Activated T-cell treated with anti-CD3 and anti-CD28 coated beads, Interleukin-2, amount 50 U/mL, for 72 hours (primary cell): Measurements from ENCODE around the gene TTLL3. TPM values are rescaled to one million over a fixed set of nuclear protein-coding genes. Genes with fewer than 3 reads are reported as not detected.
A peak's percentile ranks its signal among the peaks of the same experiment; 100 is the strongest.
"Not testable (repeated sequence)": the region's sequence is repeated elsewhere in the genome, so short reads cannot be mapped to it uniquely, and the experiment has no call there.

Source experiments
- ATAC-seq, 2 donors: fragments of 150-1000 bp; cut with Tn5 transposase; replicated peaks in 1 of 2; 2 replicates each; pipeline ENCODE4 v1.10.0; 2021; ENCODE audit warnings: moderate library complexity in 2 of 2, mild to moderate bottlenecking in 1 of 2
- DNase-seq, 2 donors: peaks; one replicate each; pipeline ENCODE4 v3.0.0; 2021 to 2022; ENCODE audit warnings: mixed read lengths in 1 of 2
- H3K27ac Mint-ChIP-seq: one replicate; pipeline ENCODE4 v1.8.0; 2022; ENCODE audit warnings: mild to moderate bottlenecking, moderate library complexity, mixed read lengths
- H3K27me3 Mint-ChIP-seq: one replicate; pipeline ENCODE4 v1.8.0; 2022; ENCODE audit warnings: low read depth, mixed read lengths
- H3K36me3 Mint-ChIP-seq, 2 donors: one replicate each; pipeline ENCODE4 v1.8.0; 2022; ENCODE audit warnings: mixed read lengths in 2 of 2, mild to moderate bottlenecking in 1 of 2; ENCODE audit not compliant: insufficient read depth in 2 of 2
- H3K4me1 Mint-ChIP-seq: one replicate; pipeline ENCODE4 v1.8.0; 2022; ENCODE audit warnings: low read depth, mixed read lengths
- H3K4me3 Mint-ChIP-seq, 2 donors: one replicate each; pipeline ENCODE4 v1.8.0; 2022; ENCODE audit warnings: mild to moderate bottlenecking in 2 of 2, mixed read lengths in 2 of 2, moderate library complexity in 2 of 2
- H3K9me3 Mint-ChIP-seq, 2 donors: one replicate each; pipeline ENCODE4 v1.8.0; 2022; ENCODE audit warnings: mixed read lengths in 2 of 2
- total RNA-seq, 2 donors: library from RNA; stranded (reverse); gene quantifications; one replicate each; pipeline ENCODE4 v1.2.3, GENCODE V29; 2022

Gene TTLL3
- total RNA-seq, 2 donors from 2014 or later: 63.6 to 75.5 TPM

DNA sequence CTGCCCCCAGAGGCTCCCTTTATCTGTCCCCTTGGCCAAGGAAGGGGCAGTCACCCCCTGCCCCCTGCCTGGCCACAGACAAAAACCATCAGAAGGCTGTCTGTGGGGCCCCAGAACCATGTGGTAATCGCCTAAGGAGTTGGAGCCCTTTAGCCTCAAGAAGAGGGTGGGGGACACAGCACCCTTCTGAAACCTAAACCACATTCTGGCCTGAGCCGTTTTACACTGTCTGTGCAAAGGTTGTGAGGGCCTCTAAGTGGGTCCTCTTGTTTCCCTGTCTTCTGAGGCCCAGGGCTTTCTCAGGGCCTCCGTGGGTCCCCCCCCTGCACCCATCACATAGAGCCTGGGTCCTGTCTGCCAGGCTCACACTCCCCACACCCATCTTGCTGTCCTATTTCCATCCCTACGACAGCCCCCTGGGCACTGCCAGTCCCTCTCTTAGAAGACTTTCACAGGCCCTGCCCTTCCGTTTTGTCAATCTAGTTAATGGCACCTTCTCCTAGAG lies 51.6 kb downstream of the TTLL3 start:
- Mint-ChIP-seq H3K4me3 (no peak overlapping the region), H3K4me1 (no peaks in the 10 kb centered on the region), H3K27me3 (no peaks in the 10 kb centered on the region), H3K27ac (no peak overlapping the region), H3K36me3 (no peaks in the 10 kb centered on the region), H3K9me3 (no peaks in the 10 kb centered on the region)
- ATAC-seq: no peak
- no peak for DNase-seq

DNA sequence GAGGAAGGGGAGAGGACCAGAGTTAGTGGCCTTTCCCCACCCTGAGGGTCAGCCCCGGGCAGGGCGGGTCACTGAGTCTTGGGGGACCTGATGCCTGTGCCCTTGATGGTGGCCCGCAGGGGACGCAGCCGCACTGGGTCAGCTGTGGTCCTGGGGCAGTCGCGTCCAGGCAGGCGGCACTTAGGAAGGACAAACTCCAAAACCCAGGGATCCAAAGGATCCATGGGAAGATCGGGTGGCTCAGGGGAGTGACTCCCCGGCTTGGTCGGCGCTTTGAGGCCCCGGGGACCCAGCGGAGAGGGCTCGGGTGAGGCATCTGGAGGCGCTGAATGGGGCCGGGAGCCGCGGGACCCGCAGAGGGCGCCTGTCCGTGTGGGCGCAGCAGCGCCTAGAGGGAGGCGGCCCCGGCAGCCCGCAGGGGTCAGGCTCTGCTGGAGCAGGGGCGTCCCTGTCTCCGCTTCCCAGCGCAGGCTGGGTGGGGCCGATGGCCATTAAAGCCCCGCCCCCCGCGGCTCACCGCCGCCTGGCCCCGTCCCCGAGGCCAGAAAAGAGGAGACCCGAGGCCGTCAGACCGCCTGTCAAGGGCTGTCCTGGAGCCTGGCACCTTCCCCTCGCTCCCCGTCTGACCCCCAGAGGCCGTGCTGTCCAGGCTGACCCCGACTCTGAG lies 52.5 kb downstream of the TTLL3 start:
- peak; percentile 88 to 89 for ATAC-seq
- peak overlapping the region; percentile 25 to 56 for H3K4me3 Mint-ChIP-seq

GRCh38 chr3:9863058-9863772 lies 53.2 kb downstream of the TTLL3 start:
- no peak for DNase-seq
- Mint-ChIP-seq H3K36me3 (no peaks in the 10 kb centered on the region), H3K27me3 (no peaks in the 10 kb centered on the region), H3K27ac (no peak overlapping the region), H3K4me3 (peak overlapping the region in 1 of 2 donors; percentile 32), H3K4me1 (no peaks in the 10 kb centered on the region), H3K9me3 (no peaks in the 10 kb centered on the region)
- ATAC-seq: no peak

More for the DNA sequence above, 52.5 kb downstream of the TTLL3 start:
- Mint-ChIP-seq H3K36me3 (no peaks in the 10 kb centered on the region), H3K27ac (no peak overlapping the region), H3K27me3 (no peaks in the 10 kb centered on the region), H3K9me3 (no peaks in the 10 kb centered on the region), H3K4me1 (no peaks in the 10 kb centered on the region)
- DNase-seq: peak; percentile 40 to 51

DNA sequence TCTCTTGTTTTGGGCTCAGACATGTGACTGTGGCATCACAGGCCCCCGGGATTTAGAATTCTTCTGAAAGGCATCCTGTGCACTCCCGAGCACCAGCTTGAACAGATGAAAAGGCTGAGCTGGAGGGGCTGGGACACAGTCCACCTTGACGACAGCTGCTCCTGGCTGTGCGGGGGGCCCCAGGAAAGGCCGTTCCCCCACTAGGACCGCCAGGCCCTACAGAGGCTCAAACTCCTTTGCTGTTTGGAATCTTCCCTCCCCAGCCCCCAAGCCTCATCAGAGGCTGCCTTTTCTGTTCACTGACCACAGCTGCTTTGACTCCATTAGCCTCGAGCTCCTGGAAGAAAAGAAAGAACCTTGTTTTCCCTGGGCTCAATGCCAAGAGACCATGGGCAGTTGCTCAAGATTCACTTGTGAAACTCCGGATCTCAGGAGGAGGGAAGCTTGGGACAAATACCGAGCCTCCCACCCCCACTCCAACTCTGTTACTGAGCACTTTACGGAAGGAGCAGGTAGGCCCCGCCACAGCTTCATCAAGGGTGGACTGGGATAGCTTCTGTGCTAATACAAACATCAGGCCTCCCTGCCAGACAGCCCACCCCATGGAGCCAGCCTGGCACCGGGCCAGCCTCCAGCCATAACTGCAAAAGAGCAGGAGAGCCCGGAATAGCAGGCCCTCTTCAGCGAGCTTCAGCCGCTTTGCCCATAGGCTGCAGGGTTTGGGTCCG lies 54.3 kb downstream of the TTLL3 start:
- Mint-ChIP-seq H3K4me1 (no peaks in the 10 kb centered on the region), H3K27me3 (no peaks in the 10 kb centered on the region), H3K27ac (no peak overlapping the region), H3K9me3 (no peaks in the 10 kb centered on the region), H3K36me3 (no peaks in the 10 kb centered on the region), H3K4me3 (no peak overlapping the region)
- DNase-seq (no peak), ATAC-seq (no peak)

GRCh38 chr3:9865125-9865637 lies 55.1 kb downstream of the TTLL3 start:
- H3K4me3 Mint-ChIP-seq, H3K27me3 Mint-ChIP-seq, DNase-seq, H3K36me3 Mint-ChIP-seq, H3K27ac Mint-ChIP-seq, ATAC-seq, H3K9me3 Mint-ChIP-seq, H3K4me1 Mint-ChIP-seq: not testable (repeated sequence)

DNA sequence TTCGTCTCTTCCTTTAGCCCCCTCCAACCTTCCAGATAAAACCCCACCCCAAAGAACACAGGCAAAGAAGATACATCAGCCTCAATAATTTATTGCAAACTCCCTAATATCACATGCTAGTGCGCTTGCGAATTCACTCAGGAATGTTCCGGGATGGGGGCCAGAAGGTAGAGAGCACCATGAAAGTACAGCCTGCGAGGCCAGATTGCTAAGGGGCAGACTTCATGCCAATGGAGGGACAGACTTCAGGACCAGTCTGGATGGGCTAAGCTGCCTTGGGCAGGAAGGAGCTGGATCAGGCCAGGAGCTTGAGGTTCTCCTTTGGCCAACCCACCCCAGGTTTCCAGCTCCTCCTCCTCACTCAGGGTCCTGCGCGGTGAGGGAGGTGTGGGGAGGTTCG lies 56.6 kb downstream of the TTLL3 start:
- no peak for DNase-seq
- Mint-ChIP-seq H3K9me3 (no peaks in the 10 kb centered on the region), H3K36me3 (no peaks in the 10 kb centered on the region), H3K4me3 (no peak overlapping the region), H3K27ac (no peak overlapping the region), H3K4me1 (no peaks in the 10 kb centered on the region), H3K27me3 (no peaks in the 10 kb centered on the region)
- no peak for ATAC-seq

DNA sequence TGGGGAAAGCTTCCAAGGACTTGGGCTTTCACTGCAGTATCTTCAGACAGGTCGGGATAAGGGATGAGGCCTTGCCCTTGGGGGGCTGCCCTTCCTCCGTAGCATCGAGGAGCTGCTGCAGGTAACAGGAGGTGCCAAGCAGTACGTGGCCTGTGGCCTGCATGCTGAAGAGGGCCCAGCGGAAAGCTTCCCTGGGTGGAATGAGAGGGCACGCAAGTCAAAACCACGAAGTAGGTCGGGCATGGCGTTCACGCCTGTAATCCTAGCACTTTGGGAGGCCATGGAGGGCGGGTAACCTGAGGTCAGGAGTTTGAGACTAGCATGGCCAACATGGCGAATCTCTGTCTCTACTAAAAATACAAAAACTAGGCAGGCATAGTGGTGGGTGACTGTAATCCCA lies 57.0 kb downstream of the TTLL3 start:
- H3K4me1 Mint-ChIP-seq: no peaks in the 10 kb centered on the region
- H3K27ac Mint-ChIP-seq: no peak overlapping the region
- DNase-seq (no peak), ATAC-seq (no peak)
- no peaks in the 10 kb centered on the region for H3K9me3 Mint-ChIP-seq
- H3K36me3 Mint-ChIP-seq: no peaks in the 10 kb centered on the region
- H3K27me3 Mint-ChIP-seq: no peaks in the 10 kb centered on the region
- H3K4me3 Mint-ChIP-seq: no peak overlapping the region

DNA sequence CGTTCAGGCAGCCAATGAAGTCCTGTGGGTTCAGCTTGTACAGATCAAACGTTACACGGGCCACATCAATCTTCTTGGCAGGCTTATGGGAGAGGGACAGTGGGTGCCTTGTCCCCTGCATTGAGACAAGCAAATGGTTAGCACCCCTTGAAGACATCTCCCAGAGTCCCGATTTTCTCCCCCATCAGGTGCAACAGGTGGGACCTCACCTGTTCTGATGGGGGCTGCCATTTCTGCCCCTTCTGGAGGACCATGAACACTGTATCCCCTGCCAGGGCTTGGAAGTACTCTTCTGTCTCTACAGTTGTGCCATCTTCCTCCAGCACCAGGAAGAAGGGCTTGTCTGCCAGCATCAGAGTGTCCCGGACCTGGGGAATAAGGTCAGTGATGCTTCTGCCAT lies 59.9 kb downstream of the TTLL3 start:
- Mint-ChIP-seq H3K36me3 (no peaks in the 10 kb centered on the region), H3K4me3 (no peak overlapping the region)
- no peak for ATAC-seq

DNA sequence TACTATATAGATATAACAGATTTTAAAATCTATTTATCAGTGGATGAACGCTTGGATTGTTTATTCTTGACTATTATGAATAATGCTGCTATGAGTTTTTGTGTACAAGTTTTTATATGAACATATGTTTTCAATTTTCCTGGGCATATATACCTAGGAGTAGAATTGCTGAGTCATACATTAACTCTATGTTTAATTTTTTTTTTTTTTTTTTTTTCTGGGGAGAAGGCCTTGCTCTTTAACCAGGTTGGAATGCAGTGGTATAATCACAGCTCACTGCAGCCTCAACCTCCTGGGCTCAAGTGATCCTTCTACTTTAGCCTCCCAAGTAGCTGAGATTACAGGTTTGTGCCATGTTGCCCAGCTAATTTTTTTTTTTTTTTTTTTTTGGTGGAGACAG lies 60.9 kb downstream of the TTLL3 start:
- Mint-ChIP-seq H3K27me3 (no peaks in the 10 kb centered on the region), H3K27ac (no peak overlapping the region), H3K4me1 (no peaks in the 10 kb centered on the region), H3K9me3 (no peaks in the 10 kb centered on the region), H3K4me3 (no peak overlapping the region), H3K36me3 (no peaks in the 10 kb centered on the region)
- DNase-seq (no peak), ATAC-seq (no peak)

More for the DNA sequence above, 59.9 kb downstream of the TTLL3 start:
- no peaks in the 10 kb centered on the region for H3K9me3 Mint-ChIP-seq
- no peak overlapping the region for H3K27ac Mint-ChIP-seq
- no peak for DNase-seq
- no peaks in the 10 kb centered on the region for H3K4me1 Mint-ChIP-seq
- H3K27me3 Mint-ChIP-seq: no peaks in the 10 kb centered on the region

GRCh38 chr3:9872067-9872466 lies 62.0 kb downstream of the TTLL3 start:
- H3K9me3 Mint-ChIP-seq, H3K36me3 Mint-ChIP-seq, H3K4me3 Mint-ChIP-seq, ATAC-seq, DNase-seq, H3K27ac Mint-ChIP-seq, H3K27me3 Mint-ChIP-seq, H3K4me1 Mint-ChIP-seq: not testable (repeated sequence)

DNA sequence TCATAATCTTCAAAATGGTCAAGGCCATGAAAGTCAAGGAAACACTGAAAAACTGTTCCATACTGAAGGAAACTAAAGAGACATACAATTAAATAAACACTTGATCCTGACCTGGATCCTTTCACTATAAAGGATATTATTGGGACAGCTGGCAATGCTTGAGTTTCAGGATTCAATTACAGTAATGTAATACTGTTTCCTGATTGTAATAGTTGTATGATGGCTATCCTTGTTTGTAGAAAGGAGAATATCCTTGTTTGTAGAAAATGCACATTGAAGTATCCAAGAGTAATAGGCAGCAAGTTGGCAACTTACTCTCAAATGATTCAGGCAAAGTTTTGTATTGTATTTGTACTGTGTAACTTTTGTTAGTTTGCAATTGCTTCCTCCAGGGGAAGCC lies 65.4 kb downstream of the TTLL3 start:
- Mint-ChIP-seq H3K4me3 (no peak overlapping the region), H3K36me3 (no peaks in the 10 kb centered on the region), H3K9me3 (no peaks in the 10 kb centered on the region), H3K4me1 (no peaks in the 10 kb centered on the region), H3K27me3 (no peaks in the 10 kb centered on the region), H3K27ac (no peak overlapping the region)
- DNase-seq: no peak
- no peak for ATAC-seq

DNA sequence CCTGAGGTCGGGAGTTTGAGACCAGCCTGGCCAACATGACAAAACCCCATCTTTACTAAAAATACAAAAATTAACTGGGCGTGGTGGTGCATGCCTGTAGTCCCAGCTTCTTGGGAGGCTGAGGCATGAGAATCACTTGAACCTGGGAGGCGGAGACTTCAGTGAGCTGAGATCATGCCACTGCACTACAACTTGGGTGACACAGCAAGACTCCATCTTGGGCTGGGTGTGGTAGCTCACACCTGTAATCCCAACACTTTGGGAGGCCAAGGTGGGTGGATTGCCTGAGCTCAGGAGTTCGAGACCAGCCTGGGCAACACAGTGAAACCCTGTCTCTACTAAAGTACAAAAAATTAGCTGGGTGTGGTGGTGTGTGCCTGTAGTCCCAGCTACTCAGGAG lies 66.2 kb downstream of the TTLL3 start:
- not testable (repeated sequence) for H3K36me3 Mint-ChIP-seq, H3K4me1 Mint-ChIP-seq, H3K27me3 Mint-ChIP-seq, DNase-seq, H3K4me3 Mint-ChIP-seq, H3K9me3 Mint-ChIP-seq, ATAC-seq, H3K27ac Mint-ChIP-seq

DNA sequence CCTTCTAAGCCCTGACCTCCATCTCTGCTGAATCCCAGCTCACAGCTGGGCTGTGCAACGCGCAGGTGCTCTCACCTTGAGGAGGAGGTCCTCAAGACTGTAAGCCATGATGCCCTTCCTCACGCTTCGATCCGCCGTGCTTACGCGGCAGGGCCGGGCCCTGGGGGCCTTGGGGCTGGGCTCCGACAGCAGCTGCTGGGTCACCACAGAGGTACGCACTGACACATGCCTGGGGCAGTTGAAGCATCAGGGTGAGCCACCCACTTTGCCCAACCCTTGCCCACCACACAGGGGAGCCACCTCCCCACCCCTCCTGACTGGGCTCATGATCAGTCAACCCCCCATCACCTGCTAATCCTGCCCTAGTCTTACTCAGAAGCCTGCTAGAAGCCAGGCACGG lies 66.9 kb downstream of the TTLL3 start:
- Mint-ChIP-seq H3K9me3 (no peaks in the 10 kb centered on the region), H3K4me3 (no peak overlapping the region), H3K36me3 (no peaks in the 10 kb centered on the region), H3K4me1 (no peaks in the 10 kb centered on the region), H3K27ac (no peak overlapping the region), H3K27me3 (no peaks in the 10 kb centered on the region)
- peak in 1 of 2 donors; percentile 37 for ATAC-seq
- DNase-seq: no peak
